ENCODE measurements around the gene ERBIN.
"Not testable (repeated sequence)": the region's sequence is repeated elsewhere in the genome, so short reads cannot be mapped to it uniquely, and the experiment has no call there.

The ERBIN gene

DNA sequence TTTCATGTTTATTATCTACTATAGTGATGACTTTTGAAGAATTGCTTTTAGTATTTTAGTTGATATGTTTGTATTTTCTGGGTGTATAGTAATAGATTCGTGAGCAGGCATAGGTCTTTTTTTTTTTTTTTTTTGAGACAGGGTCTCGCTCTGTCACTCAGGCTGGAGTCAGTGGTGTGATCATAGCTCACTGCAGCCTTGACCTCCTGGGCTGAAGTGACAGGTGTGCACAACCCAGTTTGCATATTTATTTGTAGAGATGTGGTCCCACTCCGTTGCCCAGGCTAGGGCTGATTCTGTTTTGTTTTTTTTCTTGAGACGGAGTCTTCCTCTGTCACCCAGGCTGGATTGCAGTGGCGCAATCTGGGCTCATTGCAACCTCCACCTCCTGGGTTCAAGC is 11.9 kb downstream of the ERBIN start:
- no peak for DNase-seq (ENCODE audit: insufficient read length)
- no peak for FAIRE-seq
- TF ChIP-seq POLR2A (IDR thresholded peaks at IDR 0.05; ENCODE audit: low read depth, low read length) = no peak
- TF ChIP-seq POLR2AphosphoS5 (IDR thresholded peaks at IDR 0.05; ENCODE audit: low read depth, low read length) = no peak
- TF ChIP-seq TAF1 (IDR thresholded peaks at IDR 0.05; ENCODE audit: borderline replicate concordance, low read depth, low read length) = no peak

GRCh38 chr5:65943771-65944170 is 17.4 kb downstream of the ERBIN start:
- no peak for DNase-seq (ENCODE audit: insufficient read length)
- FAIRE-seq = peak; percentile 57
- TF ChIP-seq TAF1 (IDR thresholded peaks at IDR 0.05; ENCODE audit: borderline replicate concordance, low read depth, low read length) (no peak), POLR2AphosphoS5 (IDR thresholded peaks at IDR 0.05; ENCODE audit: low read depth, low read length) (no peak), POLR2A (IDR thresholded peaks at IDR 0.05; ENCODE audit: low read depth, low read length) (no peak)

DNA sequence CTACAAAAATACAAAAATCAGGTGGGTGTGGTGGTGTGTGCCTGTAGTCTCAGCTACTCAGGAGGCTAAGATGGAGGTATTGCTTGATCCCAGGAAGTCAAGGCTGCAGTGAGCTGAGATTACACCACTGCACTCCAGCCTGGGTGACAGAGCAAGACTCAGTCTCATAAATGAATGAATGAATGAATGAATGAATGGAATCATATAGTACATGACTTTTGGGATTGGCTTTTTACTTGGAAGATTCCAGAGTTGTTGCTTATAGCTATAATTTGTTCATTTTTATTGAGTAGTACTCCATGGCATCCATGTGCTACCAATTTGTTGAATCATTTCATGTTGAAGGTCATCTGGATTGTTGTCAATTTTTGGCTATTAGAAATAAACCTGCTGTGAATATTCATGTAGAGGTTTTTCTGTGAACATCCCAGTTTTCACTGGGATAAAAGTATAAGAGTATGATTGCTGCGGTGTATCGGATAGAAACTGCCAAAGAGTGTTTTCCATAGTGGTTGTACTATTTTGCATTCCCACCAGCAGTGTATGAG is 19.9 kb downstream of the ERBIN start:
- no peak for FAIRE-seq
- no peak for TF ChIP-seq POLR2AphosphoS5 (IDR thresholded peaks at IDR 0.05; ENCODE audit: low read depth, low read length)
- TF ChIP-seq POLR2A (IDR thresholded peaks at IDR 0.05; ENCODE audit: low read depth, low read length) = 0 out of 2 replicates have a peak, but pooled peaks have one; percentile 16

GRCh38 chr5:65948115-65948747 is 21.9 kb downstream of the ERBIN start:
- no peak for FAIRE-seq
- no peak for DNase-seq (ENCODE audit: insufficient read length)
- no peak for TF ChIP-seq POLR2AphosphoS5 (IDR thresholded peaks at IDR 0.05; ENCODE audit: low read depth, low read length)

More for the DNA sequence above, 19.9 kb downstream of the ERBIN start:
- no peak for DNase-seq (ENCODE audit: insufficient read length)

DNA sequence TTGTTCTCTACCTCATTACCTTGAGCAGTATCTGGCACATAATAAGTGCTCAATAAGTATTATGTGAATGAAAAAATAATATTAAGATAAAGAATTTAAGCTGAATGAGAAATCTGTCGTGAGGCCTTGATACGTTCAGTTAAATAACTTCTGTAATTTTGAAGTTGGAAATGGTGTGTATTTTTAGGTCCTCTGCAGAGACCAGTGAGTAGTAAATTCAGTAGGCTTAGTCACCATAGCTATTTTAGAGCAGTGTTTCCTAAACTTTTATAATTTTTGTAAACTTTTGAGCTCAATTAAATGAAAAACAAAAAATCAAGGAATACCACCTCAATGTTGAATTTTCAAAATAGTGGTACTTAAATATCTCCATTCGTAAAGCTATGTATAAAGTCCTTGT is 25.0 kb downstream of the ERBIN start:
- TF ChIP-seq POLR2AphosphoS5 (IDR thresholded peaks at IDR 0.05; ENCODE audit: low read depth, low read length) = no peak
- no peak for TF ChIP-seq POLR2A (IDR thresholded peaks at IDR 0.05; ENCODE audit: low read depth, low read length)
- TF ChIP-seq TAF1 (IDR thresholded peaks at IDR 0.05; ENCODE audit: borderline replicate concordance, low read depth, low read length) = no peak
- DNase-seq (ENCODE audit: insufficient read length) = no peak
- no peak for FAIRE-seq

DNA sequence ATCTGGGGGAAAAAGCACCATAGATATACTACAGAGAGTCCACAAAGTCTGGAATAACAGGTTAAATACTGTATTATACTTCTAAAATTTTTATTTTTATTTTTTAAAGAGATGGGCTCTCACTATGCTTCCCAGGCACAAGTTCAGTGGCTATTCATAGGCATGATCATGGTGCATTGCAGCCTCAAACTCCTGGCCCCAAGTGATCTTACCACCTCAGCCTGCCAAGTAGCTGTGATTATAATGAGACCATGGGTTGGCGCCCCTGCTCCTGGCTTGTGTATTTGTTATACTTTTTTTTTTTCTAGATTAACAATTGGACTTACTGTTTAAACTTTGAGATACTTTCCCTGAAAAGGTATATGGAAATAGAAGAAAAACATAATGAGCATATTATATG is 25.9 kb downstream of the ERBIN start:
- DNase-seq (ENCODE audit: insufficient read length) = no peak
- TF ChIP-seq TAF1 (IDR thresholded peaks at IDR 0.05; ENCODE audit: borderline replicate concordance, low read depth, low read length) (no peak), POLR2A (IDR thresholded peaks at IDR 0.05; ENCODE audit: low read depth, low read length) (no peak), POLR2AphosphoS5 (IDR thresholded peaks at IDR 0.05; ENCODE audit: low read depth, low read length) (no peak)
- no peak for FAIRE-seq

- TF ChIP-seq POLR2AphosphoS5 (IDR thresholded peaks at IDR 0.05; ENCODE audit: low read depth, low read length) = no peak
- TF ChIP-seq POLR2A (IDR thresholded peaks at IDR 0.05; ENCODE audit: low read depth, low read length) = no peak
- no peak for TF ChIP-seq TAF1 (IDR thresholded peaks at IDR 0.05; ENCODE audit: borderline replicate concordance, low read depth, low read length)
- FAIRE-seq (no peak), DNase-seq (ENCODE audit: insufficient read length) (no peak)
Observed at GRCh38 chr5:65954200-65954599, 27.8 kb downstream of the ERBIN start.

DNA sequence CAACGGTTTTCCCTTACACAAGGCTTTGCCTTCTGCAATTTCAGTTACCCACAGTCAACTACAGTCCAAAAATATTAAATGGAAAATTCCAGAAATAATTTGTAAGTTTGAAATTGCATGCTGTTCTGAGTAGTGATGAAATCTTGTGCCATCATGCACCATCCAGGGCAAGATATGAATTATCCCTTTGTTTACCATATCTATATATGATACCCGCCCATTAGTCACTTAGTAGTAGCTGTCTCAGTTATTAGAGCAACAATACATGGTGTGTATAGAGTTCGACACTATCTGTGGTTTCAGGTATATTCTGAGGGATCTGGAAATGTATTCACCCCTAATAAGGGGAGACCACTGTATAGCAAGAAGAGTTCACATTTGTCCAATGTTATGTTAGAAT is 29.4 kb downstream of the ERBIN start:
- no peak for FAIRE-seq
- no peak for TF ChIP-seq TAF1 (IDR thresholded peaks at IDR 0.05; ENCODE audit: borderline replicate concordance, low read depth, low read length)
- TF ChIP-seq POLR2A (IDR thresholded peaks at IDR 0.05; ENCODE audit: low read depth, low read length) = no peak
- TF ChIP-seq POLR2AphosphoS5 (IDR thresholded peaks at IDR 0.05; ENCODE audit: low read depth, low read length) = no peak
- no peak for DNase-seq (ENCODE audit: insufficient read length)

- FAIRE-seq; DNase-seq (ENCODE audit: insufficient read length): not testable (repeated sequence)
Observed at GRCh38 chr5:65957703-65958102, 31.3 kb downstream of the ERBIN start.

- FAIRE-seq (peak; percentile 78), DNase-seq (ENCODE audit: insufficient read length) (no peak)
- TF ChIP-seq TAF1 (IDR thresholded peaks at IDR 0.05; ENCODE audit: borderline replicate concordance, low read depth, low read length) (no peak), POLR2A (IDR thresholded peaks at IDR 0.05; ENCODE audit: low read depth, low read length) (no peak), POLR2AphosphoS5 (IDR thresholded peaks at IDR 0.05; ENCODE audit: low read depth, low read length) (no peak)
Observed at GRCh38 chr5:65961633-65962032, 35.3 kb downstream of the ERBIN start.

- DNase-seq (ENCODE audit: insufficient read length) = no peak
Observed at GRCh38 chr5:65967288-65968066, 41.1 kb downstream of the ERBIN start.

More at GRCh38 chr5:65967288-65968066, 41.1 kb downstream of the ERBIN start:
- FAIRE-seq = no peak
- TF ChIP-seq POLR2AphosphoS5 (IDR thresholded peaks at IDR 0.05; ENCODE audit: low read depth, low read length) (no peak), TAF1 (IDR thresholded peaks at IDR 0.05; ENCODE audit: borderline replicate concordance, low read depth, low read length) (no peak), POLR2A (IDR thresholded peaks at IDR 0.05; ENCODE audit: low read depth, low read length) (no peak)
